Measurements from ENCODE around the gene AKT1. TPM values are rescaled to one million over a fixed set of nuclear protein-coding genes. Genes with fewer than 3 reads are reported as not detected.

The AKT1 gene
- total and polyA plus RNA-seq, 2 of the 13 experiments (the other 11 are each of a cell fraction or from before 2014, with no cell fraction given), result 96.2 to 116 TPM

DNA sequence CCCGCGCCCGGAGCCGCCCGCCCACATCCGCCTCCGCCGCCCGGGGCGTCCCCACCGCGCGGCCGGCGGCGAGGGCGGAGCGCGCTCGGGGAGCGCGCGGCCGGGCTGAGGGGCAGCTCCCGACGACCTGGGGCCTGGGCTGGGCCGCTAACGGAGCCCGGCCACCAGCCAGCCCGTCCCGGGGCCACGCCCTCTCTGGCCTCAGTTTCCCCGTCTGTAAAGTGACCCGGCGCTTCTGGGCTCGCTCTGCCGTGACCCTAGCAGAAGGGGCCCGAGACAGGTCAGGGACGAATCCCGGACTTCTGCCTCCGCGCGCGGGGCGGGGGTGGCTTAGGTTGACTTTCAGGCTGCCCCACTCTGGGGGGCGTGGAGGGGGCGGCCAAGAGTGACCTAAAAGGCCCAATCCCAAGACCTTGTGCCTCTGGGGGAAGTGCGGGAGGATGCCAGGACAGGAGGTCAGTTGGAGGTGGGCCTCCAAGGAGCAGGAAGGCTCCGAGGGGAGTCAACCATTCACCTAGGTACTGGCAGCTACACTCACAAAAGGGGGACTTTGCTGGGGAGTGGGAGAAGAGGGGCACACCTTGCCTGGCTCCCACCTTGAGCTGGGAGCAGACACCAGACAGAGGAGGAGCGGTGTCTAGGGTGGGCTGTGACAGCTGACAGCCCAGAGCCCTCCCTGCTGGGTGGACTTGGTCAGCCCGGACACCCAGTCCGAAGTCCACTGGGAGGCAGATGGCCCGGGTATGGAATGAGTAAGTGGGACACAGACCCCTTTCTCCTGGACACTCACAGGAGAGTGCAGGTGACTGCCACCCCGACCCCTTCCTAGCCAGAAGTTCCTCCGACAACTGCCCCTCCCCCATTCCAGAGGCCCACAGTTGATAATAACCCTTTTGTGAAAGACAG, 486 bp upstream of the AKT1 start (continued):
- TF ChIP-seq NKX3-1 (CRISPR knock-in tag; IDR thresholded peaks at IDR 0.05) (no peak), DMAP1 (CRISPR knock-in tag; IDR thresholded peaks at IDR 0.05) (no peak), SALL2 (CRISPR knock-in tag; IDR thresholded peaks at IDR 0.05) (no peak), ZNF563 (CRISPR knock-in tag; IDR thresholded peaks at IDR 0.05) (peak; percentile 98), ZNF619 (CRISPR knock-in tag; IDR thresholded peaks at IDR 0.05) (no peak), ZNF225 (CRISPR knock-in tag; IDR thresholded peaks at IDR 0.05) (0 out of 2 replicates have a peak, but pooled peaks have one; percentile 25), ZFP1 (CRISPR knock-in tag; IDR thresholded peaks at IDR 0.05) (no peak), ZFP36L2 (CRISPR knock-in tag; IDR thresholded peaks at IDR 0.05) (no peak), ESRRA (CRISPR knock-in tag; IDR thresholded peaks at IDR 0.05; ENCODE audit: low read depth) (no peak), ZNF260 (CRISPR knock-in tag; IDR thresholded peaks at IDR 0.05; ENCODE audit: borderline replicate concordance, low read depth) (no peak), ZNF557 (CRISPR knock-in tag; IDR thresholded peaks at IDR 0.05) (no peak), ZNF552 (CRISPR knock-in tag; IDR thresholded peaks at IDR 0.05; ENCODE audit: borderline replicate concordance) (no peak), STAT5B (CRISPR knock-in tag; IDR thresholded peaks at IDR 0.05) (no peak), SP4 (CRISPR knock-in tag; IDR thresholded peaks at IDR 0.05) (peak; percentile 41; the same call in 1 of the 2 replicates), SMAD9 (CRISPR knock-in tag; IDR thresholded peaks at IDR 0.05) (no peak), NFE2L1 (CRISPR knock-in tag; IDR thresholded peaks at IDR 0.05; ENCODE audit: borderline replicate concordance) (no peak), ZNF354B (CRISPR knock-in tag; IDR thresholded peaks at IDR 0.05) (no peak), CAMTA2 (CRISPR knock-in tag; IDR thresholded peaks at IDR 0.05; ENCODE audit: borderline replicate concordance) (no peak), TCF7 (IDR thresholded peaks at IDR 0.05; ENCODE audit: low read depth) (no peak)
- TF ChIP-seq, protein P1, sequence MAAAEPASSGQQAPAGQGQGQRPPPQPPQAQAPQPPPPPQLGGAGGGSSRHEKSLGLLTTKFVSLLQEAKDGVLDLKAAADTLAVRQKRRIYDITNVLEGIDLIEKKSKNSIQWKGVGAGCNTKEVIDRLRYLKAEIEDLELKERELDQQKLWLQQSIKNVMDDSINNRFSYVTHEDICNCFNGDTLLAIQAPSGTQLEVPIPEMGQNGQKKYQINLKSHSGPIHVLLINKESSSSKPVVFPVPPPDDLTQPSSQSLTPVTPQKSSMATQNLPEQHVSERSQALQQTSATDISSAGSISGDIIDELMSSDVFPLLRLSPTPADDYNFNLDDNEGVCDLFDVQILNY (CRISPR knock-in tag; conservative IDR thresholded peaks at IDR 0.05), result no peak
- TF ChIP-seq, protein P2, sequence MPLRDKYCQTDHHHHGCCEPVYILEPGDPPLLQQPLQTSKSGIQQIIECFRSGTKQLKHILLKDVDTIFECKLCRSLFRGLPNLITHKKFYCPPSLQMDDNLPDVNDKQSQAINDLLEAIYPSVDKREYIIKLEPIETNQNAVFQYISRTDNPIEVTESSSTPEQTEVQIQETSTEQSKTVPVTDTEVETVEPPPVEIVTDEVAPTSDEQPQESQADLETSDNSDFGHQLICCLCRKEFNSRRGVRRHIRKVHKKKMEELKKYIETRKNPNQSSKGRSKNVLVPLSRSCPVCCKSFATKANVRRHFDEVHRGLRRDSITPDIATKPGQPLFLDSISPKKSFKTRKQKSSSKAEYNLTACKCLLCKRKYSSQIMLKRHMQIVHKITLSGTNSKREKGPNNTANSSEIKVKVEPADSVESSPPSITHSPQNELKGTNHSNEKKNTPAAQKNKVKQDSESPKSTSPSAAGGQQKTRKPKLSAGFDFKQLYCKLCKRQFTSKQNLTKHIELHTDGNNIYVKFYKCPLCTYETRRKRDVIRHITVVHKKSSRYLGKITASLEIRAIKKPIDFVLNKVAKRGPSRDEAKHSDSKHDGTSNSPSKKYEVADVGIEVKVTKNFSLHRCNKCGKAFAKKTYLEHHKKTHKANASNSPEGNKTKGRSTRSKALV (CRISPR knock-in tag; IDR thresholded peaks at IDR 0.05), result no peak
- TF ChIP-seq, protein P3, sequence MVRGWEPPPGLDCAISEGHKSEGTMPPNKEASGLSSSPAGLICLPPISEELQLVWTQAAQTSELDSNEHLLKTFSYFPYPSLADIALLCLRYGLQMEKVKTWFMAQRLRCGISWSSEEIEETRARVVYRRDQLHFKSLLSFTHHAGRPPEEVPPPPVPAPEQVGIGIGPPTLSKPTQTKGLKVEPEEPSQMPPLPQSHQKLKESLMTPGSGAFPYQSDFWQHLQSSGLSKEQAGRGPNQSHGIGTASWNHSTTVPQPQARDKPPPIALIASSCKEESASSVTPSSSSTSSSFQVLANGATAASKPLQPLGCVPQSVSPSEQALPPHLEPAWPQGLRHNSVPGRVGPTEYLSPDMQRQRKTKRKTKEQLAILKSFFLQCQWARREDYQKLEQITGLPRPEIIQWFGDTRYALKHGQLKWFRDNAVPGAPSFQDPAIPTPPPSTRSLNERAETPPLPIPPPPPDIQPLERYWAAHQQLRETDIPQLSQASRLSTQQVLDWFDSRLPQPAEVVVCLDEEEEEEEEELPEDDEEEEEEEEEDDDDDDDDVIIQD (CRISPR knock-in tag; IDR thresholded peaks at IDR 0.05; ENCODE audit: low read depth), result no peak
